HEK293T (cell line): ENCODE data around the gene CLEC2A.
"Not testable (repeated sequence)": the region's sequence is repeated elsewhere in the genome, so short reads cannot be mapped to it uniquely, and the experiment has no call there.

Experiments used
- CTCF ChIA-PET: fragments of 350-600 bp; formaldehyde crosslinking; extraction: SDS; loops from one replicate; lab custom pipeline; 2021; ENCODE audit warnings: antibody characterized with exemption, inconsistent platforms; lab: Yijun Ruan, JAX
- POLR2A ChIA-PET: fragments of 350-600 bp; formaldehyde crosslinking; extraction: SDS; loops from one replicate; lab custom pipeline; 2020; ENCODE audit warnings: antibody characterized with exemption, inconsistent platforms; lab: Yijun Ruan, JAX
- DNase-seq: peaks from one replicate; pipeline ENCODE4 v3.0.0; 2012; ENCODE audit warnings: mixed read lengths; ENCODE audit errors: extremely low spot score
- ARNT ChIP-seq: fragments of 450-650 bp; IDR thresholded peaks from 2 replicates; pipeline ENCODE4 v1.6.1; 2017; ENCODE audit warnings: mild to moderate bottlenecking
- BHLHE40 ChIP-seq: fragments of 450-650 bp; IDR thresholded peaks from 2 replicates; pipeline ENCODE4 v1.6.1; 2016; ENCODE audit warnings: mild to moderate bottlenecking, moderate library complexity, borderline replicate concordance
- CTBP1 ChIP-seq: fragments of 450-650 bp; IDR thresholded peaks from 2 replicates; pipeline ENCODE4 v1.6.1; 2016; ENCODE audit warnings: borderline replicate concordance
- ELF4 ChIP-seq: fragments of 450-650 bp; IDR thresholded peaks from 2 replicates; pipeline ENCODE4 v1.6.1; 2017; ENCODE audit warnings: antibody characterized with exemption
- FOXA1 ChIP-seq: fragments of 450-650 bp; IDR thresholded peaks from 2 replicates; pipeline ENCODE4 v1.6.1; 2016; ENCODE audit warnings: mild to moderate bottlenecking
- FOXK2 ChIP-seq: fragments of 450-650 bp; IDR thresholded peaks from 2 replicates; pipeline ENCODE4 v1.6.1; 2016; ENCODE audit warnings: mild to moderate bottlenecking
- FOXM1 ChIP-seq: fragments of 450-650 bp; IDR thresholded peaks from 2 replicates; pipeline ENCODE4 v1.6.1; 2017; ENCODE audit warnings: mild to moderate bottlenecking, borderline replicate concordance
- HDGF ChIP-seq: fragments of 450-650 bp; IDR thresholded peaks from 2 replicates; pipeline ENCODE4 v1.6.1; 2017; ENCODE audit warnings: antibody characterized with exemption, borderline replicate concordance
- L3MBTL2 ChIP-seq: fragments of 450-650 bp; conservative IDR thresholded peaks from 2 replicates; pipeline ENCODE4 v1.6.1; 2016; ENCODE audit warnings: mild to moderate bottlenecking
- LEF1 ChIP-seq: fragments of 450-650 bp; IDR thresholded peaks from 2 replicates; pipeline ENCODE4 v1.6.1; 2017; ENCODE audit warnings: mild to moderate bottlenecking, borderline replicate concordance
- NFRKB ChIP-seq: fragments of 450-650 bp; IDR thresholded peaks from 2 replicates; pipeline ENCODE4 v1.6.1; 2016; ENCODE audit warnings: mild to moderate bottlenecking, moderate library complexity
- PKNOX1 ChIP-seq: fragments of 450-650 bp; IDR thresholded peaks from 2 replicates; pipeline ENCODE4 v1.6.1; 2016
- SP1 ChIP-seq: fragments of 450-650 bp; IDR thresholded peaks from 2 replicates; pipeline ENCODE4 v1.6.1; 2017
- SUZ12 ChIP-seq: fragments of 450-650 bp; IDR thresholded peaks from 2 replicates; pipeline ENCODE4 v1.6.1; 2016; ENCODE audit warnings: mild to moderate bottlenecking
- TARDBP ChIP-seq: fragments of 450-650 bp; IDR thresholded peaks from 2 replicates; pipeline ENCODE4 v1.6.1; 2016
- ZNF384 ChIP-seq: fragments of 450-650 bp; IDR thresholded peaks from 2 replicates; pipeline ENCODE4 v1.6.1; 2016

Gene CLEC2A

GRCh38 chr12:9969673-9970072 is 37.5 kb upstream of the CLEC2A start:
- no peak for TF ChIP-seq HDGF
- no peak for TF ChIP-seq L3MBTL2
- TF ChIP-seq FOXA1 = no peak
- no peak for TF ChIP-seq SUZ12
- no peak for TF ChIP-seq ELF4
- TF ChIP-seq ZNF384 = no peak
- TF ChIP-seq TARDBP = no peak
- TF ChIP-seq SP1 = no peak
- no peak for TF ChIP-seq FOXK2
- no peak for TF ChIP-seq LEF1
- TF ChIP-seq NFRKB = no peak
- no peak for TF ChIP-seq PKNOX1
- ChIA-PET CTCF (interaction anchor here (0.6 kb wide), 1 partner anchor 312 kb away, joined by 3 read pairs; no protein-coding TSS in a partner anchor), POLR2A (no interaction called here)
- no peak for DNase-seq

- ChIA-PET POLR2A (no interaction called here), CTCF (interaction anchor here (0.6 kb wide), 1 partner anchor 50 kb away, joined by 3 read pairs; no protein-coding TSS in a partner anchor)
- TF ChIP-seq PKNOX1 (no peak), TARDBP (no peak), ARNT (no peak), FOXM1 (no peak), HDGF (no peak), BHLHE40 (no peak)
- DNase-seq = no peak
These were observed 29.7 kb upstream of the CLEC2A start for GRCh38 chr12:9961901-9962300.

GRCh38 chr12:9961106-9961505 is 28.9 kb upstream of the CLEC2A start:
- ChIA-PET CTCF (no interaction called here), POLR2A (no interaction called here)
- DNase-seq = no peak

GRCh38 chr12:9960590-9960989 is 28.4 kb upstream of the CLEC2A start:
- ChIA-PET POLR2A (no interaction called here), CTCF (no interaction called here)
- no peak for DNase-seq
- TF ChIP-seq LEF1 (no peak), FOXA1 (no peak), ARNT (no peak), NFRKB (no peak), ELF4 (no peak), BHLHE40 (no peak), FOXM1 (no peak), TARDBP (no peak), SP1 (no peak), CTBP1 (no peak), SUZ12 (no peak), PKNOX1 (no peak), L3MBTL2 (no peak), FOXK2 (no peak), ZNF384 (no peak), HDGF (no peak)

More at GRCh38 chr12:9961106-9961505, 28.9 kb upstream of the CLEC2A start:
- TF ChIP-seq HDGF (no peak), TARDBP (no peak), FOXK2 (no peak), PKNOX1 (no peak), LEF1 (no peak), NFRKB (no peak), SUZ12 (no peak), FOXA1 (no peak), FOXM1 (no peak), ELF4 (no peak), CTBP1 (no peak), SP1 (no peak), BHLHE40 (no peak), ARNT (no peak), ZNF384 (no peak), L3MBTL2 (no peak)

GRCh38 chr12:9957834-9958233 is 25.7 kb upstream of the CLEC2A start:
- no peak for DNase-seq
- CTCF ChIA-PET = no interaction called here
- TF ChIP-seq LEF1 (no peak), PKNOX1 (no peak), NFRKB (no peak)
- POLR2A ChIA-PET = no interaction called here

- DNase-seq, CTCF ChIA-PET, POLR2A ChIA-PET: not testable (repeated sequence)
These were observed 21.0 kb upstream of the CLEC2A start for GRCh38 chr12:9952954-9953729.
